Neural progenitor cell (in vitro differentiated cells): ENCODE results near the gene HNRNPL.
"Not testable (repeated sequence)": the region's sequence is repeated elsewhere in the genome, so short reads cannot be mapped to it uniquely, and the experiment has no call there.

Experiments used
- CTCF ChIP-seq: fragments of 200-600 bp; sonication (generic); IDR thresholded peaks from 2 replicates; pipeline ENCODE4 v1.5.1; 2017; ENCODE audit warnings: antibody characterized with exemption, mild to moderate bottlenecking
- EZH2phosphoT487 ChIP-seq: fragments of 200-600 bp; sonication (generic); IDR thresholded peaks from 2 replicates; pipeline ENCODE4 v1.6.1; 2017; ENCODE audit warnings: antibody characterized with exemption

GRCh38 chr19:38813932-38814331, 35.9 kb downstream of the HNRNPL start:
- TF ChIP-seq CTCF, EZH2phosphoT487: not testable (repeated sequence)
